Upper lobe of right lung (tissue), 1 donor: Measurements from ENCODE around the gene FNDC5. TPM values are rescaled to one million over a fixed set of nuclear protein-coding genes. Genes with fewer than 3 reads are reported as not detected.

Source experiments
- ATAC-seq: fragments of 200-7000 bp; cut with Tn5 transposase; one replicate; pipeline ENCODE4 v1.9.1; 2020; ENCODE audit warnings: mild to moderate bottlenecking, moderate library complexity
- DNase-seq: peaks from one replicate; pipeline ENCODE4 v3.0.0-alpha.2; 2020
- H3K27ac ChIP-seq: fragments of 200-600 bp; one replicate; pipeline ENCODE4 v1.8.0; 2022
- H3K27me3 ChIP-seq: fragments of 200-600 bp; one replicate; pipeline ENCODE4 v1.8.0; 2022; ENCODE audit warnings: mild to moderate bottlenecking
- H3K36me3 ChIP-seq: fragments of 200-600 bp; one replicate; pipeline ENCODE4 v1.8.0; 2022
- H3K4me1 ChIP-seq: fragments of 200-600 bp; one replicate; pipeline ENCODE4 v1.8.0; 2022
- H3K4me3 ChIP-seq: fragments of 200-600 bp; one replicate; pipeline ENCODE4 v1.8.0; 2022; ENCODE audit warnings: mild to moderate bottlenecking
- H3K9me3 ChIP-seq: fragments of 200-600 bp; one replicate; pipeline ENCODE4 v1.8.0; 2022
- CTCF ChIP-seq: fragments of 200-600 bp; IDR thresholded peaks from one replicate; pipeline ENCODE4 v1.8.0; 2022; ENCODE audit warnings: antibody characterized with exemption
- intact Hi-C: fragments of 100-400 bp; cut with DNase I; formaldehyde crosslinking; loops from one replicate; pipeline ENCODE4 v1.11.0; 2022
- total RNA-seq: library from RNA; stranded (reverse); fragmentation: NEBNext Ultra II Directional; extraction: Animal tissue kit (Norgen Biotek cat#: 25700); gene quantifications from one replicate; pipeline ENCODE4 v1.2.1, GENCODE V29; 2021
- donor health status: DM: no; HTN: yes; CAD: no; lungs with severe emphysema.

Gene FNDC5
- total RNA-seq, 1 donor from 2014 or later, result 1.5 TPM

GRCh38 chr1:32884032-32884372 lies 13.3 kb upstream of the FNDC5 start:
- DNase-seq (no peak), ATAC-seq (no peak)
- H3K4me3 ChIP-seq, result no peak overlapping the region
- H3K4me1 ChIP-seq, result no peaks in the 10 kb centered on the region
- H3K27ac ChIP-seq, result no peak overlapping the region
- peaks cover 49% of the 10 kb centered on the region for H3K27me3 ChIP-seq
- intact Hi-C loops, result no loop called here
- no peaks in the 10 kb centered on the region for H3K36me3 ChIP-seq
- H3K9me3 ChIP-seq, result no peaks in the 10 kb centered on the region
- no peak for TF ChIP-seq CTCF

- Histone ChIP-seq H3K9me3 (no peaks in the 10 kb centered on the region), H3K27ac (no peak overlapping the region), H3K4me3 (no peak overlapping the region), H3K36me3 (no peaks in the 10 kb centered on the region), H3K4me1 (no peaks in the 10 kb centered on the region), H3K27me3 (peaks cover 44% of the 10 kb centered on the region)
- ATAC-seq, result no peak
- no peak for TF ChIP-seq CTCF
- intact Hi-C loops, result no loop called here
- DNase-seq, result no peak
Observed at GRCh38 chr1:32883338-32884031, 12.8 kb upstream of the FNDC5 start.

GRCh38 chr1:32881871-32882850 lies 11.4 kb upstream of the FNDC5 start:
- Histone ChIP-seq H3K27ac (no peak overlapping the region), H3K27me3 (peaks cover 36% of the 10 kb centered on the region), H3K36me3 (no peaks in the 10 kb centered on the region), H3K4me1 (no peaks in the 10 kb centered on the region), H3K9me3 (no peaks in the 10 kb centered on the region), H3K4me3 (no peak overlapping the region)
- DNase-seq, result no peak
- intact Hi-C loops, result no loop called here
- TF ChIP-seq CTCF, result no peak
- ATAC-seq, result no peak

- no peak for TF ChIP-seq CTCF
- H3K27ac ChIP-seq, result no peak overlapping the region
- peaks cover 4% of the 10 kb centered on the region for H3K4me1 ChIP-seq
- ATAC-seq (no peak), DNase-seq (peak; percentile 62)
- no peaks in the 10 kb centered on the region for H3K9me3 ChIP-seq
- peaks cover 36% of the 10 kb centered on the region for H3K27me3 ChIP-seq
- H3K36me3 ChIP-seq, result no peaks in the 10 kb centered on the region
- intact Hi-C loops, result no loop called here
- no peak overlapping the region for H3K4me3 ChIP-seq
Observed at GRCh38 chr1:32881291-32881690, 10.6 kb upstream of the FNDC5 start.

GRCh38 chr1:32878637-32879041 lies 7.9 kb upstream of the FNDC5 start:
- peaks cover 15% of the 10 kb centered on the region for H3K27me3 ChIP-seq
- ATAC-seq (no peak), DNase-seq (peak; percentile 52)
- no peak for TF ChIP-seq CTCF
- H3K36me3 ChIP-seq, result no peaks in the 10 kb centered on the region
- no peaks in the 10 kb centered on the region for H3K9me3 ChIP-seq
- peaks cover 4% of the 10 kb centered on the region for H3K4me1 ChIP-seq
- H3K4me3 ChIP-seq, result no peak overlapping the region
- intact Hi-C loops, result no loop called here
- no peak overlapping the region for H3K27ac ChIP-seq
